Kidney capillary endothelial cell (primary cell): Measurements from ENCODE around the gene NFIA.

ENCODE experiments used
- DNase-seq: peaks from one replicate; pipeline ENCODE4 v3.0.0-alpha.2; 2018; ENCODE audit warnings: low spot score

The NFIA gene

GRCh38 chr1:61247051-61247825 lies 164.9 kb downstream of the NFIA start:
- DNase-seq = no peak

- DNase-seq = no peak
These were observed 165.8 kb downstream of the NFIA start for GRCh38 chr1:61247881-61248752.

GRCh38 chr1:61250933-61251332 lies 168.6 kb downstream of the NFIA start:
- no peak for DNase-seq

DNA sequence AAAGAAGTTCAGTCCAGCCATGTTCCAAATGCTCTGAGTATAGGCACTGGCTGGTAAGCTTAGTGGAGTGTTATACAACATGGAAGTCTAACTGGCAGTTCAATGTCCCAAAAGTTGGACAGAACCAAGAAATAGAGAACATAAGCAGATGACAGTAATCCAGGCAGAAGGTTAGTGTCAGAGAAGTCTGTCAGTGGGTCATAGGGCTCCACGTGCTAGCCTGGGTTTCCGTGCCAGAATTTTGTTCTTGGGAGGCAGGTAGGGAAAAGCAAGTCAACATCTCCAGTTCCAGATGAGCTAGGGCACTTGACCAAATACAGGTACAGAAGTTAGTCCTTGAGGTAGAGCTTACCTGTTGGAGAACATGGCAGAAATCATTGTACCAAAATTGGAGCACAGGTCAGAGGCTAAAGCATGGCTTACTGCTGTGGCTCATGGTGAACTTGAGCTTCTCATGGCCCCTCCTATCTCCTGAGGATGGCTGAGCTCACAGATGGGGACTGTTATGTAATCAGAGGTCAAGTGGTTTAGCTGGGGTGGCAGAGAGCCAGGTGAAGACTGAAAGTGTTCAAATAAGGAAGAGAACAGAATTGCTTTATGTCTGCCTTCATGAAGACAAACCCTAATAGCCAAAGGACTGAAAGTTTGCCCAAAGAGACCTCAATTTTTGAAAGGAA lies 170.8 kb downstream of the NFIA start:
- no peak for DNase-seq

GRCh38 chr1:61253912-61254633 lies 171.7 kb downstream of the NFIA start:
- no peak for DNase-seq

- peak; percentile 27 for DNase-seq
These were observed 172.4 kb downstream of the NFIA start for GRCh38 chr1:61254634-61255357.

- DNase-seq = no peak
These were observed 173.0 kb downstream of the NFIA start for GRCh38 chr1:61255358-61255703.

DNA sequence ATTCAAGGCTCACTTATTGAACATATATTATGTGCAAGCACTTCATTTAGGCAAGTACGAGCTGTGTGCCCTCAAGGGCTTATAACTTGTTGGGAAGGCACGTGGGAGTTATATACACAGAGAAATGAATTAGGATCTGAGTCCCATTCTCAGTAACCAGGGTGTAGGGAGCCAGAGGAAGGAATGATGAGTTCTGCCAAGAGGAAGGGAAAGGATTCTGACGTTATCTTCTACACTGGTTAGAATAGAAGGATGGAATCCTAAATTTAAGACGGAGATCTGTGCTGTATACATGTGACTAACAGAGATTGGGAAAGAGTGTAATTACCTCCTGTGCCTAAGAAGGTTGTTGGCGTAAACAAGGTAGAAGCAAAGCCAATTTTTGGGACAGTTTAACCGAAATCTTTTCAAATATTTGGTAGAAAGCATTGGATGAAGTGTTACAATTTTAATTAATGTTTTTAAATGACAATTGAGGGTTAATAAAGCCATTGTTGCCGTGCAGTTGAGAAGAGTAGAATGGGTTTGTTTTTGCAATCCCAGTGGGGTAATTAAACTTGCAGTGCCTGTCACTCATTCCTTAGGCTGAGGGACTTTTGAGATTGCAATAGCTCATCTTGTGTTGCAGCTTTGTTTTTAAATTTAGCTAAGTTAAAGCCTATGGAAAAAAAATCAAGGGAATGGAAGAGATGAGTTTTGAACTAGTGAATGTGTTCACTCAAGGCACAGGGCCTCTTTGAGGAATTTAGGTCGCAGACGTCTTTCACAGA lies 177.2 kb downstream of the NFIA start:
- no peak for DNase-seq

DNA sequence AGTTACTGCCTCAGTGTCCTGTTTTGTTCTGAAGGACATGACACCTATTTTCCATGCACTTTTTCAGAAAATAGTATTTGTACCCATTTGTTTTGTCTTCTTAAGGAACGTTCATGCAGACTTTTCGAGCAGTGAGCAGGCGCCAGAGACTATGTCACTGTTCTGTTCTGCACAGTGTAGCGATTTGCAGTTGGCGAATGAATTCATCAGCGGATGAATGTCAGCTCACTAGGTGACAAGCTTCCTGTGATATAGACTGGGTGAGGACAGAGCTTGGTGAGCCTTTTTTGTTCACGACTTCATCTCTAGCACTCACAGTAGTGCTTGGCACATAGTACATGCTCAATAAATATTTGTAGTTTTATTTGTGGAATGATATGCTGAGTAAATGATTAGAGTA lies 177.8 kb downstream of the NFIA start:
- no peak for DNase-seq

DNA sequence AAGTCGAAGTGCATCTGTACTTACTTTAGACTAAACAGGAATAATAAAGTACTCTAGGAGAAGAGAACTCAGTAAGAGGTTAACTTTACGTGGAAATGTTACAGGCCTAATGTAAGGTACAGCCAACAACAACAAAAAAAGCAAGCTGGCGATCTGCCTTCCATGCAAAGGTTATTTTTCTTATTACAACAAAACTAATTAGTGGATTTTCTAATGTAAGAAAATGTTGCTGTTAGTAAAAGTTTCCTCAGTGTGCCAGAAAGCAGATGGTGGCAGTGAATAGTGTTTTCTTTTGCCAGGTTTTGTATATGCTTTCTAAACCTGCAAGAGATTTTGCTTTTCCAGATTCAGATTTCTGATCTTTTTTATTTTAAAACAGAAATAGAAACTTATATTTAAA lies 179.2 kb downstream of the NFIA start:
- DNase-seq = no peak

GRCh38 chr1:61263905-61264824 lies 181.8 kb downstream of the NFIA start:
- DNase-seq = no peak

DNA sequence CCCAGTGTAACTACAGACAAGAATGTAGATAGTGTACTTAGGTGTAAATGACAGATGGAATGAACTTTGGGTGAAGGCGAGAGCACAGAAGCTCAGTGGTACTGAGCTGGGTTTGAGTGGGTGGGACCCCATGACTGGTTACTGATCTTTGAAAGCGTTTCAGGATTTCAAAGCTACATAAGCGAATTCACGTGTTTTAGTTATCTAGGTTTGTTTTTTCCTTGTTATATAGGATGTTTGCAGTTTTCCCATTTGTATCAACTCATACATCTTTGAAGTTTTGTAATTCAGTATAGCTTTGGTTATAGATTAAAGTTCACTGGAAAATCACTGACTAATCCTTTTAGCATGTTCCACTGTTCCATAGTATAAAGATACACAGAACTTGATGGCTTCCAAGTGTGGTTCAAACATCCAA lies 182.5 kb downstream of the NFIA start:
- DNase-seq = no peak

DNA sequence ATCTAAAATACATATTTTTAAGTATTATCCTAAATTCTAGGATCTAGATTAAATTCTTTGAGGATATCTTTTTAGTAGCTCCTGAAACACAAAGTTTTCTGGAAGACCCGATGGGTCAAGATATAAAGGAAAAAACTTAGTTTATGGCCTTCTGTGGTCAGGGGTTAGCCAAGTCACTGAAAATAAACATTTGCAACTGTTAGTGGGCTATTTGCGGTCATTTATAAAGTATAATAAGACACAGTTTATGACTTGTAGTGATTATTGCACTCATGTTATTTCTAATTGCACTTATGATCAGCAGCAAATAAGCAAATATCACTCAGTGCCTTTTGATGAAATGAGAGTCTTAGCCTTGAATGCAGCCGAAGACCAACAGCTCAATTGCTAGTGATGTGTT lies 183.3 kb downstream of the NFIA start:
- no peak for DNase-seq

- DNase-seq = no peak
These were observed 184.4 kb downstream of the NFIA start for GRCh38 chr1:61266738-61267137.

DNA sequence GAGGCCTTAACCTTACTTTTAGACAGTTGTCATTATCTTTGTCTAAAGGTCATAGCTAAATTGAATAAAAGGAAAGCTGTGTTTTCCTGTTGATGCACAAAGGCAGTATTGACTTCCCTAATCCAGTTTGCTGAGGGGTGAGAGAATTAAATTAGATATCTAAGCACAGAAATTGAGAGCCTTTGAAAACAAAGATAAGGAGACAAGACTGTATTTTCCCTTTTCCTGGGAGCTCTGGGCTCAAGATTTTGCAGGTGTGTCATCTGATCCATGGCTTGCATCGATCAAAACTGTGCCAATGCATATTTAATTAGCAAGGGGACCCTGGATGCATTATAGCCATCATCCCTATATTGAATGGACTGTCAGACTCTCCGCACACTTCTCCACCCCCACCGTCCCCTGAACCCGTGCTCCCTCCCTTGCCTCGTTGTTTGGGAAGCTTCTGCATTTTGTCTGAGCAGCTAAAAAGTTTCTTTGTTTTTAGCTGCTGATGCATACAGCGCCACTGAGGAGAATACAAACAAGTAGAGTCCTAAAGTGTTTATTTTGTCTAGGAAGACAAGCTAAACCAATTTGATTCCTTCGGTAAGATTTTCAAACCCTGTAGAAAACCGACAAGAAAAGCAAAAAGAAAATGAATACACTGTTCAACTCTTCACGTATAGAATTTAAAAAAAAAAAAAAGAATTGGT lies 186.3 kb downstream of the NFIA start:
- no peak for DNase-seq

DNA sequence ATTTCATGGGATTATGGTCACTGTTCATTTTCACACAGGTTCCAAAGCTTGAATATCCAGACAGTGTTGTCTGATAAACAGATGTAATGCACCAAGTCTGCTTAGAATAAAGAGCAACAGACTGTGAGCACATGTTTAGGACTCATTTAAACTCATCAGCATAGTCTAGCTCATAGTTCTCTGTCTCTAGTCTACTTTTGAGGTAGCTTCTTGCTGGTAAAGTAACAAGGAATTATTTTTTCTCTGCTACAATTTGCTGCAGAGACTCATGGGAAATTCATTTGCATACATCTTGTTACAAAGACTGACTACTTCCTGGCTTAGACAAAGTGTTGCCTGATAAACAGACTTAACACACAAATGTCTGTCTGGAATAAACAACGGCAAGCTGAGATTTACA lies 187.2 kb downstream of the NFIA start:
- no peak for DNase-seq

DNA sequence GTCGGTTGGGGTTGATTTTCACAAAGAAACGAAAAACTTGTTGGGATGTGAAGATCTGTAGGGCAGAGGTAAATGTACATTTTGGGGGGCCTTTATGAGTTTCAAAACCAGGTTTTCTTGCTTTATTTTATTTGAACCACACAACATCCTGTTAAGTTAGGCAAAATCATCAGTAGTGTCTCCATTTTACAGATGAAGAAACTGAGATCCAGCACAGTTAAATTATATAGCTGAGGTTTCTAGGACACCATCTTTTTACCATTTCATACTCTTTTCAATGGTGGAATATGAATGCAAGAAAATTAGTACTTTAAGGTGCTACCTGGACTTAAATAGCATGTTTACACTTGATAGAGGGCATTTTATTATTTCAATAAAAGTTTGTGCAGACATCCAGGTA lies 187.7 kb downstream of the NFIA start:
- DNase-seq = no peak

DNA sequence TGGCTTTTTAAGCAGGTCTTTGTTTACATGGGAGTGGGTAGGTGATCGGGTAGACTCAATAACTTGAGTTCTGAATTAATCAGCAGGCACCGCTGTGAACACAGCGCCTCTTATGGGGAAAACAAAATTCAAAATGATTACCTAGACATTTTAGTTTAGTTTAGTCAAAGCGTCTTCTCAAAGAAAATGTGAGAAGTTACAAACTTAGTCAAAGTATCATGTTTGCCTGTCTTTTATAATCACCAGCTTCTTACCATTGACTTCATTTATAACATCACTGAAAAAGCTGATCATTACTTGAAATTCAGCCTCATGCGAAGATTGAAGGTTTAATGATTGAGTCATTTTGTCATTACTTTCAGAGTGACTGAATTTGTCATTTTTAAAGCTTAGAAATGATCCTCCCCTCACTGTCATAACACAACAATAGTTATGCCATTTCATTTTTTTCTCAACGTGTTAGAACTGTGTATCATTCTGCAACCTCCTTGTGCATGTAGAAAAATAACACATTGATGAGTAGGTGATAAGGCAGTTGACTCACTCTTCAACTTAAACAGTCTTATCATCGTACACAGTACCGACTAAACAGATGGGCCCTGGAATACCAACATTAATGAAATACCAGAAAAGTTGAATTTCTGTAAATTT lies 188.5 kb downstream of the NFIA start:
- no peak for DNase-seq

GRCh38 chr1:61271412-61271789 lies 189.0 kb downstream of the NFIA start:
- no peak for DNase-seq
